Kidney glomerular epithelial cell (primary cell): ENCODE measurements around the gene MYRFL.
"Not testable (repeated sequence)": the region's sequence is repeated elsewhere in the genome, so short reads cannot be mapped to it uniquely, and the experiment has no call there.

ENCODE experiments used
- DNase-seq: peaks from one replicate; lab custom pipeline; 2025; lab: John Stamatoyannopoulos, UW

The MYRFL gene

DNA sequence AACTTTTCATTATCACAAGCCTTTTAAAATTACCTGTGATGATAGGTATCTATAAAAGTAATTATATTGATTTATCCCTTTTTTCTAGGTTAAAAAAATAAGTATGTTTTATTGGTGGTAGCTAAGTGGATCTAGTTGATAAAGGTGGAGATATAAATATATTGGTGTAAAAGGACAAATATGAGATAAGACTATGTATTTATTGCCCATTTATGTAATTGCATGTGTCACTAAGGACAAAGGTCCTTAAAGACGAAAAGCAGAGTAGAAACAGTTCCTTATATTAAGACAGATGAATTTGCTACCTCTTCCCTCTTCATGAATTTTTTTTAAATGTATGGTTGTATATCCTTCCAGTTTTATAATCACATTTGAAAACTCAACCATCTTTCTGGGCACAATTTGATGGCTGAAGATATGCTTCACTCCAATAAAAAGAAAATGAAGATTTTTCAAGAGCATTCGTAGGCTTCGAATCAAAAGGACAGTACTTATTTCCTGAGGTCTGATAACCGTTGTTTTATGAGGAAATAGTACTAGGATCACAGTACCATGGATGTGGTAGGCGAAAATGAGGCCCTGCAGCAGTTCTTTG is at the start of gene MYRFL:
Gene MYRFL, plus strand, starts transcription at position 262 of the 595 bp plus-strand sequence. Its CDS starts 291 bp downstream, at position 553.
- DNase-seq, result no peak

DNA sequence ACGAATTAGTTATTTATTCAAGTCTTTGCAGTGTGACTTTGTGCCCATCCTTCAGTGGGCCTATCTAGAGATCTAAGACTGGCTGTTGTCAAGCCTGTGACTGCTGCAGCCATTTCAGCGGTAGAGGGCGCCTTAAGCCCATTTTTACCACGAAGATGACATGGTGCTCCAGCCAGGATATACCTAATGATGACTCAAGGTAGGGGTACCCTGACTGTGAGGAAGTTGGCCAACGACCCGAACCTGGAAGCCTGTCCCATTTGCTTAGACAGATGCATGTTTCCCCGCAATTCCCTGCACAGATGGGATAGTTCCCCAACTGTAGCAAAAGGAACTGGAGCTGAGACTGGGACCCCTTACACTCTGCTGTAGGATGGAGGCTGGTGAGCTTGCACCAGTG is 45.1 kb upstream of the MYRFL start:
- peak; percentile 0 for DNase-seq

DNA sequence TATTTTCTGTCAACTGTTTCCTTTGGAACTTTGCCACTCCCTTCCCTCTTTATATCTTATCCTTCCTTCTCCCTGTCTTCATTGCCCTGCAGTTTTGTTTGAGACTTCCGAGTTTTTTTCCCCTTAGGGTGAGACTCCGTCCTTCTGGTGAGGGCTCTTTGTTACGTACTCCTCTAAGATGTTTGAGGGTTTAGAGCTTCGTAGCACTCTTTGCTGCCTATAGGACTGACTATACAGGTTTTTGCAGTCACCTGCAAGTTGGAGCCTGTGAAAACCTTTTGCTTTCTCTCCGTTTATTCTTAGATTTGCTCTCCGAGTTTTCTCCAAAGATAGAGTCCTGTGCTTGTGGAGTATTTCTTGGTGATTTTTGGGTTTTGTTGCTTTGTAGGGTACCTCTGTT is 41.7 kb upstream of the MYRFL start:
- no peak for DNase-seq

DNA sequence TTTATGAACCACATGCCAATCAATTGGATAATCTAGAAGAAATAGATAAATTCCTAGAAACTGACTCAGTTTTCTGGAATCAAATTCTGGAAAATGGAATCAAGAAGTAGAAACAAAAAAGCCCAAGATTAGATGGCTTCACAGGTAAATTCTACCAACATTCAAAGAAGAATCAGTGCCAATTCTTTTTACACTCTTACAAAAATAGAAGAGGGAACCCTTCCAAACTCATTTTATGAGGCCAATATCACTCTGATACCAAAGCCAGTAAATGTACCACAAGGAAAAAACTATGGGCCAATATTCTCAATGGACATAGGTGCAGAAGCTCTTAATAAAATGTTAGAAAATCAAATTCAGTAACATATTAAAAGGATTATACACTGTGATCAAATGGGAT is 35.7 kb upstream of the MYRFL start:
- no peak for DNase-seq

DNA sequence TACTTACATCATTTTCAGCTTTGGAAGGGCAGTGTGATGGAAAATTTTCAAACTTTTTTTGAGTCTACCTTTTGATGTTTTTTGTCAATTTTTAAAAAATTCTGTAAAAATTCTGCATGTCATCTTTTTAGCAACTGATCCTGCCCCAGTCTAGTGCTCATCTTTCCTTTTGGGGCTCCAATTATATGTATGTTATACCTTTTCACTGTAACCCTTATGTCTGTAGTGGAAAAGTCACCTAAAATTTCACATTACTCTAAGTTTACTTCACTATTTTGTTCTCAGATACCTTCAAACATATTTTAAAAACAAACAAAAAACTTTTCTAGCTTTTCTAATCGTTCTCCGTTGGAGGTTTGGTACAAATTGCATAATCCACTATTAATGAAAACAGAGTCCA is 32.5 kb upstream of the MYRFL start:
- no peak for DNase-seq

DNA sequence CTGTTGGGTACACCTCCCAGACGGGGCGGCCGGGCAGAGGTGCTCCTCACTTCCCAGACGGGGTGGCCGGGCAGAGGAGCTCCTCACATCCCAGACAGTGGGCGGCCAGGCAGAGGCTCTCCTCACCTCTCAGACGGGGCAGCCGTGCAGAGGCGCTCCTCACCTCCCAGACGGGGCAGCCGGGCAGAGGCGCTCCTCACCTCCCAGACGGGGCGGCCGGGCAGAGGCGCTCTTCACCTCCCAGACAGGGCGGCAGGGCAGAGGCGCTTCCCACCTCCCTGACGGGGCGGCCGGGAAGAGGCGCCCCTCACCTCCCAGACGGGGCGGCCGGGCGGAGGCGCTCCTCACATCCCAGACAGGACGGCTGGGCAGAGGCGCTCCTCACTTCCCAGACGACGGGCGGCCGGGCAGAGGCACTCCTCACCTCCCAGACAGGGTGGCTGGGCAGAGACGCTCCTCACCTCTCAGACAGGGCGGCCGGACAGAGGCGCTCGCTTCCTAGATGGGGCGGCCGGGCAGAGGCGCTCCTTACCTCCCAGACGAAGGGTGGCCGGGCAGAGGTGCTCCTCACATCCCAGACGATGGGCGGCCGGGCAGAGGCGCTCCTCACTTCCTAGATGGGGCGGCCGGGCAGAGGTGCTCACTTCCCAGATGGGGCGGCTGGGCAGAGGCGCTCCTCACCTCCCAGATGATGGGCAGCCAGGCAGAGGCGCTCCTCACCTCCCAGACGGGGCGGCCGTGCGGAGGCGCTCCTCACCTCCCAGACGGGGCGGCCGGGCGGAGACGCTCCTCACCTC is 17.7 kb upstream of the MYRFL start:
- DNase-seq, result not testable (repeated sequence)

DNA sequence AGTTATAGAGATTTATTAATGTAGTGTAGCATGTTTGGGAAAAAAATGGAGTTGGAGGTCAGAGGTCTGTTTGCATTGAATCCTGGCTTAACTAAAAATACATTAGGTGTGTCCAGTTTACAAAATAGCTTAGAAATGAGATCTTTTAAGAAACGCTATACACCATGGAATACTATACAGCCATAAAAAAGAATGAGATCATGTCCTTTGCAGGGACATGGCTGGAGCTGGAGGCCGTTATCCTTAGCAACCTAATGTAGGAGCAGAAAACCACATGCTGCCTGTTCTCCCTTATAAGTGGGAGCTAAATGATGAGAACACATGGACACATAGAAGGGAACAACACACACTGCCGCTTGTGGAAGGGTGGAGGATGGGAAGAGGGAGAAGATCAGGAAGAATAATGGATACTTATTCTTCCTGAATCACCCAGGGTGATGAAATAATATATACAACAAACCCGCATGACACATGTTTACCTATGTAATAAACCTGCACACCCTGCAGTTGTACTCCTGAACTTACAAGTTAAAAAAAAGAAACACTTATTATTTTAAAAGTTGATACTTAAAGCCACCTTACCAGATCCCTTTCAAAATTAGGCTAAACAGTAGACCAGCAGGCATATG is 14.0 kb upstream of the MYRFL start:
- no peak for DNase-seq

DNA sequence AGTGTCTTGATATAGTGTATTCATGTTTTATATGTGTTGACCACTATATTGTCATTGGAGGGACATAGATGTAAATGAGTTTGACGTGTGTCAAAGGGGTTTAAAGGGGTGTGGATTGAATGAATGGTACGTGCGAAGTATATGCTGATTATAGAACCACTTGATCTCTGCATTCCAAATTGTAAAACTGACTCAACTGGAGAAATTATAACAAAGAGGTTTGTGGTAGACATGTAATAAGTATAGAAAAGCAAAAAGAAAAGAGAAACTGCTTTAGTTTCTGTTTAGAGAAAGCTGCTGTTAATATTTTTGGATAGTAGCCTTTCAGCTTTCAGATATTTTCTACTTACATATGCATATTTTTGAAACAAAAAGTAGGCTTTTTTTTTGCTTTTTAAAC is 8.9 kb upstream of the MYRFL start:
- no peak for DNase-seq

DNA sequence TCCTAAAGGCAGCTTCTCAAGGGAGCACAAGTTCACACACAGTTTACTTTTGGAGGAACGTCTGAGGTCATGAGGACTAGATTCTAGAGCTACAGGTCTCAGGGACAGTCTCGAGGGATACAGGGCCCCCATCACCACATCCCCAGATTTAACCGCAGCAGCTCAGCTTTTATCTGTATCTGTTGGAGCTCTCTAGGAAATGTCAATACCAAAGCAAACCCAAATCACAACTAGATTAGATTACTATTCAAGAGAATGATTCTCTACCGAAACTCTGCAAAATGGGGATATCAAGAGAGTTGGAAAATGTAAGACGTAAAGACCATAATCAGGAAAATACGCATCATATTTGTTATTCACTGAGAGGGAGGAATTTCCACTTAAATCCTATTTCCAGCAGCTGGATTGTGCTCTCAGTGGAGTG is 4.0 kb upstream of the MYRFL start:
- no peak for DNase-seq

DNA sequence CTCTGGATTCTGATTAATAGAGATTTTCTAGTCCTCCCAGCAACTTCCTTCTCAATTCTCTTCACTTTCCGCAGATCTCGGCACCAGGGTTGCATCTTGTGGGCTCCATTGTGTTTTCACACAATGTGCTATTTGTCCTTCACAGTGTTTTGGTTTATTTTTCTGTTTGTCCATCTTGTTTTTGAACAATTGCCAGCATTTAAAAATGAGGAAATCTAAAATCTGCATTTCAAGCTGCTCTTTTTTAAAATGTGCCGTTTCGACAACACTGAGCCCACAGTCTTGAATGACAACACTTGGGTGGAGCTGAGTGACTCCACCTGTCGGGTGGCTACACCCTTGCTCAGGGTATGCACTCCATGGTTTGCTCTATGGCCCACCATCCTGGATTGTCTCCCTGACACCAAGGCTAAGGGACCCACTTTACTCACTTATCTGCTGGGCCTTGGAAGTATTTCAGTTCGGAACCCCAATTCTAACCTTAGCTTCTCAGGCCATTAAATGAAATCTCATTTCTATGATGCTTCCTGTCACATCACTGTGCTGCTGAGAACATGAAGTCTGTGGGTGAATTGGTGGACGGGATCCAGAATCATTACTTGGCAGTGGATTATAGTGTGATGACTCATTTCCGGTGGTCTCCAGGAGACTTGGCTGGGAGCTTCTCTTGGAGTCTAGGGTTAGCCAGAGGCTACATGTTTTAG is 3.4 kb upstream of the MYRFL start:
- DNase-seq, result no peak

DNA sequence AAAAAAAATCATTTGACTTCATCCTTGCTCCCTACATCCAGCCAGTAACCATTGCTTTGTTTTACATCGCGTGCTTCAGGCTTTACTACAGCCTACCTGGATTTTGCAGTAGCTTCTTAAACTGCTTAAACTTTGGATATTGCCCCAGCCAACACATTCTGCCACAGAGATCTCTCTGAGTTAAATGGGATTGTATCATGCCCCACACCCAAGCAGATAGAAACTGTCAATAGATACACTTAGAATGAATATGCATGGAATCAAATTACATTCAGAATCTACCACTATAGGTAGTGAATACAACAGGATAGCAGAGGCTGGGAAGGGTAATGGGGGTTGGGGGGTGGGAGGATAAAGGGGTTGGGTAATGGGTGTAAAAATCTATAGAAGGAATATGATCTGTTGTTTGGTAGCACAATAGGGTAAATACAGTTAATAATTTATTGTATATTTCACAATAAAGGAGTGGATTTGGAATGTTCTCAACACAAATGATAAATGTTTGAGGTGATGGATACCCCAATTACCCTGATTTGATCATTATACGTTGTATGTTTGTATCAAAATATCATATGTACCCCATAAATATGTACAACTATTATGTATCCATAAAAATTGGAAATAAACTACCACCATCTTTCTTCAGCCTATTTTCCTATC is 2.7 kb upstream of the MYRFL start:
- no peak for DNase-seq

DNA sequence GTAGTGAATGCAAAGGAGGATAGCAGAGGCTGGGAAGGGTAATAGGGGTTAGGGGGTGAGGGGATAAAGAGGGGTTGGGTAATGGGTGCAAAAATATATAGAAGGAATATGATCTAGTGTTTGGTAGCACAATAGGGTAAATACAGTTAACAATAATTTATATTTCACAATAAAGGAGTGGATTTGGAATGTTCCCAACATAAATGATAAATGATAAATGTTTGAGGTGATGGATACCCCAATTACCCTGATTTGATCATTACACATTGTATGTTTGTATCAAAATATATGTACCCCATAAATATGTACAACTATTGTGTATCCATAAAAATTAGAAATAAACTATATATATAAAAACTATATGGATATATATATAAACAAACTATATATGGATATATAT is 999 bp upstream of the MYRFL start:
- DNase-seq, result no peak

DNA sequence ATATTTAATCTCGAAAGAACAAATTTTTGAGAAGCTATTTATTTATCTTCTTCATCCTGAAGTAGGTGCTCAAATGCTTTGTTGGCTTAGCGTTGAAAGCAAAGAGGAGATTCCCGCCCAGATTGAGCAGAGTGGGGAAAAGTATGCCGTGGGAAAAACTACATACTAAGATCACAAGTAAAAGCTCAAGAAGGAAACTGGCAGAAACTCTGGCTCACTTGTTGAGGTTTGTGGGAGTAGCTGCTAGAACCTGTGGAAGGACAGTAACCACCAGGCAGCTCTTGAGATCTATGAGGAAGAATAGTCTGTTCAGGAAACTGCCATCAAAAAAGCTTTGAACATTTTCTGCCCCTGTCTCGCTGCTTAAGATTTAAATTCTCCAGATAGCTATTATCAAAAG is 3.9 kb downstream of the MYRFL start:
- no peak for DNase-seq

DNA sequence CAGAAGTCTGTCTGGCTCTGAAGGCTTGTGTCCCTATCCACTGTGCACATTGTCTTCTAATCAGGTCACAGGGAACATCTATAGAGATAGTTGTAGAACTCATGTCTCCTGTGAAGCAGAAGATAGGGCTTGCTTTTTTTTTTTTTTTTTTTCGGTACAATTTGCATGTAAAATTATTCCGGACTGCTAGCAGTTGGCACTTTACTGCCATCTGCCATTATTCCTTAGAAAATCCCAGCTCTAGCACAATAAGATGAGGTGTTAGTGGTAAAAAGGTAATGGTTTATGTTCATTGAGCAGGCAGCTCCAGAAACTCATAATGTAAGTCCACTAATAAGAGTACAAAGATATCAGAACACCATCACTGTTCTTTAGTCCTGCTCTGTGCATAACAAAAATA is 8.7 kb downstream of the MYRFL start:
- DNase-seq, result no peak

DNA sequence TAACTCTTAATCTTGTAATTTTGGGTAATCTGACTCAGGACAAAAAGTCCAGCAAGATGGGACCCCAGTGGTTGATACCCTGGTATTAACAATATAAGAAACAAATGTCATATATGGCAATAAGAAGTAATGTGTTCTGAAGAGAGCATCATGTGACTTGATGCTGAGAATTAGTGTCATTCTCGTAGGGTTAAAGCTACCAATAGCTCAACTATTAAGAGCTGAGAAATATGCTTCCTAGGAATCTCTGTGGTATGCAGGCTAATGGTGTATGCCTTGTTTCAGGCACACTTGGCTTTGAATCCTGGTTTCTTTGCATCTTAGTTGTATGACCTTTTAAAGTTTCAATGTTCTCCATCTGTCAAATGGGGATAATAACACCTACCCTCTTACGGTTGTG is 9.1 kb downstream of the MYRFL start:
- peak; percentile 52 for DNase-seq

DNA sequence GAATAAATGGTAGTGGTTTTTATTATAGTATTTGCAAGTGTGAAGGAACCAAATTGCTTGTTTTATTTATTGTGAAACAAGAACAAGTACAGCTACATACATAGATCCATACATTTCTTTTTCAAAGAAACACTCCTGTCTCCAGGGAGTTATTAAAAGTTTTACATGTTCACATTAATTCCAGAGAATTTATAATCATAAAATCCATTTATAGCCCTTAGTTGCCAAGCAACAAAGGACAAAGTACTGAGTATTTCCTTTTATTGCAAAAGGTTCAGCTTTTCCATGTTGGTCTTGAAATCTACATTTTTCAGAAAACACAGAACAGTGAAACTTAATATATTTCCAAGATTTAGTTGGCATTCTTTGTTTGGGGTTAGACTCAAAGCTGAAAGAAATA is 9.5 kb downstream of the MYRFL start:
- no peak for DNase-seq

DNA sequence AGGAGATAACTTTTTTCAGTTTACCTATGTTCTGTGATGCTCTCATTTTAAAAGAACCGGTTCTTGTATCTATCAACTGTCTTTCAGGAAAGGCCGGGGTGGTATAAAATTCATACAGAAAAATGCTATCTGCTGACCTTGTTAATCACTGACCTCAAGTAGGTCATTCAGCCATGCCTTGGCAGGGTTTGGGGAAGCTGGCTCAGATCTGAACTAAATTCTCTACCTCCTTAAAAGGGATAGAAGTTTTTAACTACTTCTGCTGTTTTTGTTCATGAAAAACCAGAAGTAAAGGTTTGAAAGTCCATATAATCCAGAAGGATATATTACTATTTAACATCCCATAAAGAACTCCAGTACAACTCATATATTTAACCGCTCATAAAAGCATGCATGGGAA is 10.1 kb downstream of the MYRFL start:
- no peak for DNase-seq

DNA sequence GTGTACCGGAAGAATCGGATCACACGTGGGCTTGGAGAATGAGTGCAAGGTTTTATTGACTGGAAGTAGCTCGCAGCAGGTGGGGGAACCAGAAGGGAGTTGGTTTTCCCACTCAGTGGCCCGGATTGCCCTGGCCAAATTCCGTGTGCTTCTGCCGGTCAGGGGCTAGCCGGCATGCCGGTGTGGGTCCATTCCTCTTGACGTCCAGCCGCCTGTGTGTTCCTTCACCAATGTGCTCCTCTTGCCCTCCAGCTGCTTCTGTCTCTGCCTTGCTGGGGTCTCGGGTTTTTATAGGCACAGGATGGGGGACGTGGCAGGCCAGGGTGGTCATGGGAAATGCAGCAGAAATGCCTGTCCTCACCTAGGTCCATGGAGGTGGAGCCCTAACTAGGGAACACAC is 11.0 kb downstream of the MYRFL start:
- DNase-seq, result no peak

DNA sequence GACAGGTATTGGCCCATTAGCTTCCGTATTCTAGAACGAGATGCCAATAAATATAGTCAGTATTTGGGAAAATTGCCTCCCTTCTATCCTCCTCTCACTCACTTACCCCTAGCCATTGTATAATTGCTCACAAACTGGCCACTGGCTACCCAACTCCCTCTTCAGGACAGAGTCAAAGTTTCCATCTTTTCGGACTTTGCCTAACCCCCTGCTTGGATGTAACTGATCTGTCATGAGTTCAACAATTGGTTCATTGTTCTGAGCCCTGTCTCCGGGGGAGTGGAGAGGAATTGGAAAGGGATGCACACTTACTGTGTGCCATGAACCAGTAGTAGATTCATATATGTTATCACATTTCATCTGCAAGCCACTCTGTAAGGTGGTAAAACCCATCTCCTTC is 12.2 kb downstream of the MYRFL start:
- no peak for DNase-seq

DNA sequence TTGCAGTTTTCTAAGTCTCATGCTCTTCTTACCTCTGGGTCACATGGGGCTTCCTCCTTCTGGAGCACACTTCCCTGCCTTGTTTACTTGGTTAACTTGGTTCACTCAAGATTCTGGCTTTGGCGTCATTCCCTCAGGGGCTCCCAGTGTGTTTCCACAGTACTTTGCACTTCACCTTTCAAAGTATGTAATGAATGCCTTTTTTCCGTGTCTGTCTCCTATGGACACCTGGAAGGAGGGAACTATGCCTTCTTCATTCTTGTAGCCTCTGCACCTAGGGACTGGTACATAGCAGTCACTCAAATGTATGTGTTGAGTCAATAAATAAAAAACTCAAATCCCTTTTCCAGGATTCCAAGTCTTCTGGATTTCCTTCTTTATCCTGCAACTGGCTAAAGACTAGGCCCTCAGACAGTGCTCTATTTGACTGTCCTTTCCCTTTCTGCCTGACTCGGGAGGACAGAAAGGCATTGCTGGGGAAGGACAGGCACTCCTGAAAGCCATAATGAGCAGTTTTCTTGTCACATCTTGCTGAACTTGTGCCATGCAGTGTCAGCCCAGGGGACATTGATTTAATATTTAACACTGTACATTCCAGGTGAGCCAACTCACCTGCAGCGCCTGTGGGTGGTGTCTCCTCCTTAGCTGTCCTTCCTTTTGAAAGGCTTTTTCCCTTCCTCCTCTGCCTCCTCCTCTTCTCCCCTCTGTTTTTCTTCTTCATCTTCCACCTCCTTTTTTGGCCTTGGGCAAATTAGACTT is 12.8 kb downstream of the MYRFL start:
- DNase-seq, result no peak

DNA sequence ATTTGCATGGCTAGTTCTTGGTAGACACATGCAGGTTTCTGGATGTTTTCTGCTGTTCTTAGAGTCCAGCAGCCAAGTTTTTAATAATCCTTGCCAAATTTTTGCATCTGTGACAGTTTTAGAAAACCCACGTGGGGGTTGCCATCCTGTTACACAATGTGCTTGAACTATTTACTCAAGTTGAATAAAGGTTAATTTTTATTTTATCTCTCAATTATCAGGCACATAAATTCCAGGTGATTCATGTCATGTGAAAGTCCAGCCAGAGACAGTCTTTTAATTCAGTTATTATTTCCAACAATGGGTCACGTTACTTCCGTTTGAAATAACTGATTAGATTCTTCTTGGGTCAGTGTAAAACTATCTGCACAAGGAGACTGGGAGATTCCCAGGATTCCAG is 15.7 kb downstream of the MYRFL start:
- DNase-seq, result peak; percentile 59

DNA sequence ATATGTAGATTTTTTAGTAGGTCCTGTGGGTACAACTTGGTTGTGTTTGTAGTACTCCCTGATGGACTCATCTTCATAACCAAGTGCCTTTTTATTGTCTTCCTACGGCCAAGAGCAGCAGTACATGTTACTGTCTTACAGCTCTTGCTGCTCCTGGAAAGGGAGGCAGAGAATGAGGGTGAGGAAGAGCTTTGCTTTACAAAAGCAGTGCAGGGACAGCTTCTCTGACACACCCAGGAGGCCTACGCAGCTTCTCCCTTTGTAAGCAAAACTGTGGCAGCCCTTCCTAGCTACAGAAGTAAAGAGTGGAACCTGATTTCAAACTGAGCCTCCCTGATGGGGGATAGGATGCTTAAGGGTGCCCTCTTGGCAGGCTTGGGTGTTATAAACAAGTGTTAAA is 18.6 kb downstream of the MYRFL start:
- no peak for DNase-seq
